H9 (cell line): ENCODE measurements around the gene MYLK3. TPM values are rescaled to one million over a fixed set of nuclear protein-coding genes. Genes with fewer than 3 reads are reported as not detected.

Source experiments
- DNase-seq: peaks from one replicate; pipeline ENCODE4 v3.0.0-alpha.2; 2017
- H2AFZ ChIP-seq: one replicate; pipeline ENCODE4 v1.6.1; 2013; ENCODE audit warnings: mild to moderate bottlenecking, low read length, control low read depth, moderate library complexity
- H2AK5ac ChIP-seq: 2 replicates; pipeline ENCODE4 v1.6.1; 2013; ENCODE audit warnings: low read length, control low read depth, mixed read lengths; ENCODE audit not compliant: insufficient read length
- H2BK120ac ChIP-seq: one replicate; pipeline ENCODE4 v1.6.1; 2013; ENCODE audit warnings: low read depth, mild to moderate bottlenecking, low read length, control low read depth, inconsistent platforms; ENCODE audit not compliant: poor library complexity, severe bottlenecking
- H2BK12ac ChIP-seq: 2 replicates; pipeline ENCODE4 v1.6.1; 2013; ENCODE audit warnings: low read length, control low read depth, mixed read lengths, low read depth; ENCODE audit not compliant: insufficient read length
- H2BK15ac ChIP-seq: 2 replicates; pipeline ENCODE4 v1.6.1; 2013; ENCODE audit warnings: low read depth, low read length, control low read depth
- H2BK20ac ChIP-seq: one replicate; pipeline ENCODE4 v1.6.1; 2013; ENCODE audit warnings: low read depth, mild to moderate bottlenecking, low read length, control low read depth, inconsistent platforms; ENCODE audit not compliant: poor library complexity, severe bottlenecking
- H2BK5ac ChIP-seq: 2 replicates; pipeline ENCODE4 v1.6.1; 2013; ENCODE audit warnings: low read length, control low read depth, mixed read lengths; ENCODE audit not compliant: insufficient read length
- H3K14ac ChIP-seq: 2 replicates; pipeline ENCODE4 v1.6.1; 2013; ENCODE audit warnings: low read length, control low read depth; ENCODE audit not compliant: insufficient read depth
- H3K18ac ChIP-seq: 2 replicates; pipeline ENCODE4 v1.6.1; 2013; ENCODE audit warnings: low read depth, mild to moderate bottlenecking, mixed read lengths, low read length, control low read depth; ENCODE audit not compliant: insufficient read length
- H3K23ac ChIP-seq: 2 replicates; pipeline ENCODE4 v1.6.1; 2013; ENCODE audit warnings: low read length, control low read depth, mixed read lengths, low read depth; ENCODE audit not compliant: insufficient read length
- H3K23me2 ChIP-seq: 2 replicates; pipeline ENCODE4 v1.6.1; 2013; ENCODE audit warnings: low read depth, mild to moderate bottlenecking, mixed read lengths, low read length, control low read depth; ENCODE audit not compliant: insufficient read length, poor library complexity, severe bottlenecking
- H3K27ac ChIP-seq: 2 replicates; pipeline ENCODE4 v1.5.1; 2013; ENCODE audit warnings: low read length, control low read depth, mixed read lengths, low read depth; ENCODE audit not compliant: insufficient read length
- H3K27me3 ChIP-seq: 2 replicates; pipeline ENCODE4 v1.6.1; 2013; ENCODE audit warnings: low read length, control low read depth, inconsistent platforms; ENCODE audit not compliant: insufficient read depth
- H3K4ac ChIP-seq: 2 replicates; pipeline ENCODE4 v1.6.1; 2013; ENCODE audit warnings: low read depth, mild to moderate bottlenecking, control low read depth, inconsistent platforms, low read length, moderate library complexity
- H3K4me1 ChIP-seq: 2 replicates; pipeline ENCODE4 v1.6.1; 2013; ENCODE audit warnings: low read length, control low read depth, inconsistent platforms; ENCODE audit not compliant: insufficient read depth
- H3K4me2 ChIP-seq: 2 replicates; pipeline ENCODE4 v1.6.1; 2013; ENCODE audit warnings: low read length, control low read depth, mixed read lengths; ENCODE audit not compliant: insufficient read length, insufficient read depth
- H3K56ac ChIP-seq: 2 replicates; pipeline ENCODE4 v1.6.1; 2013; ENCODE audit warnings: low read depth, mild to moderate bottlenecking, mixed read lengths, low read length, control low read depth; ENCODE audit not compliant: insufficient read length
- H3K79me1 ChIP-seq: 2 replicates; pipeline ENCODE4 v1.6.1; 2013; ENCODE audit warnings: low read depth, mild to moderate bottlenecking, moderate library complexity, low read length, control low read depth, inconsistent platforms; ENCODE audit not compliant: insufficient read depth, poor library complexity, severe bottlenecking
- H3K79me2 ChIP-seq: 2 replicates; pipeline ENCODE4 v1.6.1; 2013; ENCODE audit warnings: low read length, control low read depth, inconsistent platforms; ENCODE audit not compliant: insufficient read depth
- H3K9ac ChIP-seq: 2 replicates; pipeline ENCODE4 v1.6.1; 2013; ENCODE audit warnings: low read length, control low read depth, mixed read lengths; ENCODE audit not compliant: insufficient read length; ENCODE audit errors: extremely low read depth
- H3K9me3 ChIP-seq: one replicate; pipeline ENCODE4 v1.6.1; 2013; ENCODE audit warnings: low read depth, low read length, inconsistent platforms; ENCODE audit not compliant: control insufficient read depth
- H3T11ph ChIP-seq: one replicate; pipeline ENCODE4 v1.6.1; 2013; ENCODE audit warnings: mild to moderate bottlenecking, low read length, control low read depth, inconsistent platforms
- H4K20me1 ChIP-seq: one replicate; pipeline ENCODE4 v1.6.1; 2013; ENCODE audit not compliant: control insufficient read depth, insufficient read length, insufficient read depth
- H4K5ac ChIP-seq: 2 replicates; pipeline ENCODE4 v1.6.1; 2013; ENCODE audit warnings: low read depth, mild to moderate bottlenecking, mixed read lengths, low read length, control low read depth; ENCODE audit not compliant: insufficient read length
- H4K8ac ChIP-seq: replicated peaks from 2 replicates; pipeline ENCODE4 v1.6.1; 2013; ENCODE audit warnings: low read length, control low read depth, mixed read lengths, low read depth; ENCODE audit not compliant: insufficient read length
- H4K91ac ChIP-seq: 2 replicates; pipeline ENCODE4 v1.6.1; 2013; ENCODE audit warnings: low read depth, mild to moderate bottlenecking, moderate library complexity, mixed read lengths, low read length, control low read depth; ENCODE audit not compliant: insufficient read length
- H3K27ac Mint-ChIP-seq, 3 experiments: 2 replicates in 2 of 3; 3 replicates in 1 of 3; pipeline ENCODE4 v1.8.0; 2020 to 2021; ENCODE audit warnings: mixed read lengths in 3 of 3, mild to moderate bottlenecking in 1 of 3, moderate library complexity in 1 of 3
- H3K27me3 Mint-ChIP-seq: 2 replicates; pipeline ENCODE4 v1.8.0; 2021; ENCODE audit warnings: low read depth, mild to moderate bottlenecking, moderate library complexity, mixed read lengths
- H3K36me3 Mint-ChIP-seq, 3 experiments: 2 replicates in 2 of 3; 3 replicates in 1 of 3; pipeline ENCODE4 v1.8.0; 2020 to 2021; ENCODE audit warnings: low read depth in 3 of 3, mixed read lengths in 3 of 3; ENCODE audit not compliant: insufficient read depth in 1 of 3
- H3K4me1 Mint-ChIP-seq, 2 experiments: 2 replicates each; pipeline ENCODE4 v1.8.0; 2020; ENCODE audit warnings: mixed read lengths in 2 of 2
- H3K4me3 Mint-ChIP-seq, 2 experiments: 2 replicates in 1 of 2; 3 replicates in 1 of 2; pipeline ENCODE4 v1.8.0; 2020 to 2021; ENCODE audit warnings: mild to moderate bottlenecking in 2 of 2, mixed read lengths in 2 of 2, moderate library complexity in 1 of 2
- H3K9me3 Mint-ChIP-seq, 2 experiments: 2 replicates in 1 of 2; 3 replicates in 1 of 2; pipeline ENCODE4 v1.8.0; 2020; ENCODE audit warnings: mild to moderate bottlenecking in 2 of 2, mixed read lengths in 2 of 2, moderate library complexity in 1 of 2
- WGBS: extraction: QIAGEN DNeasy Blood & Tissue Kit; methylation state at CpG from one replicate; pipeline ENCODE4 v1.1.7; 2013; ENCODE audit warnings: missing lambda C conversion rate, low lambda C conversion rate, mixed read lengths; ENCODE audit not compliant: insufficient read length; ENCODE audit errors: extremely low coverage; 5-methylcytosine and 5-hydroxymethylcytosine counted together
- total RNA-seq: library from RNA; stranded (reverse); gene quantifications from 2 replicates; pipeline ENCODE4 v1.2.1, GENCODE V29; 2021
- TF ChIP-seq, protein P1 (sequence below): fragments of 200-600 bp; sonication (generic); conservative IDR thresholded peaks from 3 replicates; pipeline ENCODE4 v1.8.0; 2021; ENCODE audit warnings: antibody characterized with exemption, mild to moderate bottlenecking

MYLK3 gene
- total RNA-seq, 1 experiment from 2014 or later = 0.90 TPM

- no CpG with 5 or more reads among the region's 15 CpGs for WGBS
- DNase-seq = peak; percentile 39
- 0 out of 2 replicates have a peak, but pooled peaks cover 6% of the 10 kb centered on the region for H3K4me1 ChIP-seq
- no peak overlapping the region for H2BK15ac ChIP-seq
- no peak overlapping the region for H3K4me2 ChIP-seq
- no peak overlapping the region; the same call in 1 of the 2 replicates for H3K4ac ChIP-seq
- H2BK12ac ChIP-seq = no peak overlapping the region
- peak overlapping the region; percentile 47 for H4K91ac ChIP-seq
- Mint-ChIP-seq H3K27ac (peak overlapping the region in 2 of 3 experiments; percentile 40 to 64; a peak in 2 of 7 replicates), H3K9me3 (no peaks in the 10 kb centered on the region), H3K36me3 (no peaks in the 10 kb centered on the region), H3K4me3 (no peak overlapping the region), H3K4me1 (peaks cover 36 to 43% of the 10 kb centered on the region in 2 experiments), H3K27me3 (no peaks in the 10 kb centered on the region)
- peak overlapping the region; percentile 35 for H3K18ac ChIP-seq
- no peaks in the 10 kb centered on the region for H3K23me2 ChIP-seq
- H3T11ph ChIP-seq = no peak overlapping the region
- no peak overlapping the region for H2BK20ac ChIP-seq
- H3K27me3 ChIP-seq = no peaks in the 10 kb centered on the region
- no peak overlapping the region for H3K27ac ChIP-seq
- no peak overlapping the region for H3K56ac ChIP-seq
- no peaks in the 10 kb centered on the region for H3K79me2 ChIP-seq
- H3K23ac ChIP-seq = no peak overlapping the region
- TF ChIP-seq, protein P1, sequence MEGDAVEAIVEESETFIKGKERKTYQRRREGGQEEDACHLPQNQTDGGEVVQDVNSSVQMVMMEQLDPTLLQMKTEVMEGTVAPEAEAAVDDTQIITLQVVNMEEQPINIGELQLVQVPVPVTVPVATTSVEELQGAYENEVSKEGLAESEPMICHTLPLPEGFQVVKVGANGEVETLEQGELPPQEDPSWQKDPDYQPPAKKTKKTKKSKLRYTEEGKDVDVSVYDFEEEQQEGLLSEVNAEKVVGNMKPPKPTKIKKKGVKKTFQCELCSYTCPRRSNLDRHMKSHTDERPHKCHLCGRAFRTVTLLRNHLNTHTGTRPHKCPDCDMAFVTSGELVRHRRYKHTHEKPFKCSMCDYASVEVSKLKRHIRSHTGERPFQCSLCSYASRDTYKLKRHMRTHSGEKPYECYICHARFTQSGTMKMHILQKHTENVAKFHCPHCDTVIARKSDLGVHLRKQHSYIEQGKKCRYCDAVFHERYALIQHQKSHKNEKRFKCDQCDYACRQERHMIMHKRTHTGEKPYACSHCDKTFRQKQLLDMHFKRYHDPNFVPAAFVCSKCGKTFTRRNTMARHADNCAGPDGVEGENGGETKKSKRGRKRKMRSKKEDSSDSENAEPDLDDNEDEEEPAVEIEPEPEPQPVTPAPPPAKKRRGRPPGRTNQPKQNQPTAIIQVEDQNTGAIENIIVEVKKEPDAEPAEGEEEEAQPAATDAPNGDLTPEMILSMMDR = no peak
- H2BK120ac ChIP-seq = no peak overlapping the region
- H3K79me1 ChIP-seq = no peaks in the 10 kb centered on the region
- no peaks in the 10 kb centered on the region for H4K20me1 ChIP-seq
- H3K14ac ChIP-seq = peak overlapping the region; percentile 9; the same call in 1 of the 2 replicates
- no peak overlapping the region for H2AFZ ChIP-seq
- H4K5ac ChIP-seq = no peak overlapping the region
- no peak overlapping the region for H2BK5ac ChIP-seq
- H3K9me3 ChIP-seq = no peaks in the 10 kb centered on the region
- H3K9ac ChIP-seq = no peak overlapping the region
- H2AK5ac ChIP-seq = no peak overlapping the region
- no peak overlapping the region for H4K8ac ChIP-seq
Observed at GRCh38 chr16:46746821-46747776, 1.0 kb downstream of the MYLK3 start.
